ENCODE measurements around the gene ZFYVE27.
"Not testable (repeated sequence)": the region's sequence is repeated elsewhere in the genome, so short reads cannot be mapped to it uniquely, and the experiment has no call there.

Gene ZFYVE27

GRCh38 chr10:97736902-97737769 is at the start of gene ZFYVE27:
Gene ZFYVE27, plus strand, starts transcription at chr10:97737128. Its CDS starts 1,350 bp downstream, at chr10:97738478.
- DNase-seq: peak; percentile 62

- no peak for DNase-seq
These were observed 48.8 kb upstream of the ZFYVE27 start for GRCh38 chr10:97687785-97688781.

GRCh38 chr10:97689559-97690020 is 47.3 kb upstream of the ZFYVE27 start:
- no peak for DNase-seq

GRCh38 chr10:97690133-97690532 is 46.8 kb upstream of the ZFYVE27 start:
- no peak for DNase-seq

- not testable (repeated sequence) for DNase-seq
These were observed 38.8 kb upstream of the ZFYVE27 start for GRCh38 chr10:97698072-97698655.

- peak; percentile 29 for DNase-seq
These were observed 35.4 kb upstream of the ZFYVE27 start for GRCh38 chr10:97701438-97702069.

- no peak for DNase-seq
These were observed 33.4 kb upstream of the ZFYVE27 start for GRCh38 chr10:97703398-97704067.

- DNase-seq: no peak
These were observed 32.6 kb upstream of the ZFYVE27 start for GRCh38 chr10:97704341-97704740.

GRCh38 chr10:97705006-97705670 is 31.8 kb upstream of the ZFYVE27 start:
- DNase-seq: no peak

- DNase-seq: no peak
These were observed 29.6 kb upstream of the ZFYVE27 start for GRCh38 chr10:97707134-97707861.

- no peak for DNase-seq
These were observed 28.8 kb upstream of the ZFYVE27 start for GRCh38 chr10:97708167-97708566.

GRCh38 chr10:97708976-97709946 is 27.7 kb upstream of the ZFYVE27 start:
- no peak for DNase-seq

- no peak for DNase-seq
These were observed 25.0 kb upstream of the ZFYVE27 start for GRCh38 chr10:97711640-97712572.

- DNase-seq: no peak
These were observed 23.5 kb upstream of the ZFYVE27 start, which contains the start of gene MARVELD1 for GRCh38 chr10:97713339-97713825. Gene MARVELD1, plus strand, starts transcription at chr10:97713730. Its CDS starts 147 bp downstream, at chr10:97713877.

GRCh38 chr10:97713826-97714400 is 23.0 kb upstream of the ZFYVE27 start:
- peak; percentile 9 for DNase-seq

- DNase-seq: no peak
These were observed 22.3 kb upstream of the ZFYVE27 start for GRCh38 chr10:97714401-97715258.
